H7 (cell line): Measurements from ENCODE around the gene ADARB2. TPM values are rescaled to one million over a fixed set of nuclear protein-coding genes. Genes with fewer than 3 reads are reported as not detected.
"Not testable (repeated sequence)": the region's sequence is repeated elsewhere in the genome, so short reads cannot be mapped to it uniquely, and the experiment has no call there.

Experiments used
- DNase-seq: peaks from one replicate; pipeline ENCODE4 v3.0.0; 2012
- H3K27me3 ChIP-seq: 2 replicates; pipeline ENCODE4 v1.6.0; 2011; ENCODE audit warnings: mild to moderate bottlenecking, low read length; ENCODE audit not compliant: control insufficient read depth, insufficient read depth
- H3K36me3 ChIP-seq: replicated peaks from 2 replicates; pipeline ENCODE4 v1.5.1; 2011; ENCODE audit warnings: low read length; ENCODE audit not compliant: control insufficient read depth, insufficient read depth
- H3K4me3 ChIP-seq: 2 replicates; pipeline ENCODE4 v1.5.1; 2011; ENCODE audit warnings: low read depth, mild to moderate bottlenecking, control low read depth, low read length, moderate library complexity; ENCODE audit not compliant: insufficient read depth
- total RNA-seq: library from RNA; depleted of rRNA; stranded (reverse); fragments of >200 nt; shearing (Covaris generic); gene quantifications from 2 replicates; pipeline ENCODE4 v1.2.3, GENCODE V29; 2014

ADARB2 gene
- total RNA-seq, 1 experiment from 2014 or later, result 1.5 TPM

DNA sequence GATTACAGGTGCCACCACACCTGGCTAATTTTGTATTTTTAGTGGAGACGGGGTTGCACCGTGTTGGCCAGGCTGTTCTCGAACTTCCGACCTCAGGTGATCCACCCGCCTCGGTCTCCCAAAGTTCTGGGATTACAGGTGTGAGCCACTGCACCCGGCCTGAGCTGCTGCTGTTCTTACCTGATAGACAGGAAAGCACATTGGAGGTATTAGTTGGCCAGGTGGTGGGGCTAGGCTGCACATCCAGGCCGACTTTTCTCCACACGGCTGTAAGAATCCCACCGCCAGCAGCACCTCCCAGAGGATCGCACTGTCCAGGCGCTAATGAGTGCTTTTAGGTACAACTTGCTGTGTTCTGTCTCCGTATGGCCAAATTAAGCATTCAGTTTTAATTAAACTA lies 568.6 kb downstream of the ADARB2 start:
- H3K27me3 ChIP-seq, result no peaks in the 10 kb centered on the region
- DNase-seq, result peak; percentile 75
- no peak overlapping the region for H3K4me3 ChIP-seq
- H3K36me3 ChIP-seq, result no peaks in the 10 kb centered on the region

DNA sequence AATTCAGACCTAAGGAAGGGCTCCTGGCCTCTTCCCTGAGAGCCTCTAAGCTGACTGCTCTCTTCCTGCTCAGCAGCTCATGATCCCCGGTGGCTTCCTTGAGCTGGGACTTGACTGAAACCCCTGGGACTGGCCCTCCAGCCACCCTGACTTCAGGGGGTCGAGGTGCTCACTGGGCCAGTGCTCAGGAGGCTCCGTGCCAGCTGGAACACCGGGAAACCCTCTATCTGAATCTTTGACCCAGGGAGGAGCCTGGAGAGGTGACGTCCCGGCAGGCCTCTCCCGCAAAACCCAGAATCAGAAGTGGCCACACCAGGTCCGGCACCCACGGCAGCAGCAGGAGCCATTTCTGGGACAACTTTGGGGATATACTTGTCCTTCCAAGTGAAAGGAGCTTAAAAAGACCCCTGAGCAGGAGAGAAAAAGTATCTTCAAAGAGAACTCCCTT lies 570.5 kb downstream of the ADARB2 start:
- no peak overlapping the region for H3K4me3 ChIP-seq
- no peaks in the 10 kb centered on the region for H3K27me3 ChIP-seq
- no peaks in the 10 kb centered on the region for H3K36me3 ChIP-seq
- DNase-seq, result no peak

DNA sequence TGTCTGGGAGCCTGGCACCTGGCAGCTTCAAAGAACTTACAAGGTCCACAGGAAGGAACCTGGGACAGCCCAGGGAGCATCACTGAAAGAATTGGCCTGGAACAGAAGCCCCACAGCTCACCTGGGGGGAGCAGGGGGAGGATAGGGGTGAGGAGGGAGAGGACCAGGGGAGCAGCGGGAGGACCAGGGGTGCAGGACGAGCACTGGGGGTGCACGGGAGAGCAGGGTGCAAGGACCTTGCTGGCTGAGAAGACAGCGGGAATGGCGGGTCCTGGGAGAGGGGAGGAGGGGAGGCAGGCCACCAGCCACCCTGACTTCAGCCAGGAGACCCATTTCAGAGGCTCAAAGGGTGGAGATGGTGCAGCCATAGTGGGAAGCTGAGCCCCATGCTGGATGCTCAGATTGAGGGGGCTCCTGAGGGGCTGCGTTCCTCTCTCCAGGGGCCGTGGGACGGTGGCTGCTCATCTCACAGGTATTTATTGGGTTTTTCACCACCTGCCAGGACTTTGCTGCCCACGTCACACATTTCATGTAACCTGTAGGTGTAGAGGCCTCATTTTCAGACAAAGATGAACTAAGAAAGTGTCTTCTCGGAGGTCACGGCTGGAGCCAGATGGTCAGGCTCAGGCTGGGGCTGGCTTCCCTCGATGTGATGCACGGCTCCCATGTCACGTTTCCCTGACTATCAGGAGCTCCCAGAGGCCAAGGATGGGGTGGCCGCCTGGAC lies 571.1 kb downstream of the ADARB2 start:
- Histone ChIP-seq H3K27me3 (no peaks in the 10 kb centered on the region), H3K4me3 (no peak overlapping the region), H3K36me3 (no peaks in the 10 kb centered on the region)
- DNase-seq, result no peak

DNA sequence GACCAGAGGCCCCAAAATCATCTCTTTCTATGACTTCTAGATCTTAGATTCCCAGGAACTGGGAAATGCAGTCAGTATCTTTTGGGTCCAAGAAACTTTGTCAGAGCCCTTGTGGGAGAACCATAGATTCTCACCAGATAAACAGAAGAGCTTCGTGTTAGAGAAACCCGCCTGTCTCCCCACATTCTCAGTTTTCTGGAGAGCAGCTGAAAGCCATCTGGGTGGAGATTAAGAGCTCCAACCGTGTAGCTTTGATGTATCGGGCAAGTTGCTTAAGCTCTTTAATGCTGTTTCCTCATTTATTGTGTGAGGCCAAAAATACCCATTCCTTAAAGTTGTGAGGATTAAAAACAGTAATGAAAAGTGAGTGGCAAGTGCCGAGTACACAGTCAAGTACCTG lies 573.5 kb downstream of the ADARB2 start:
- Histone ChIP-seq H3K36me3 (no peaks in the 10 kb centered on the region), H3K27me3 (no peaks in the 10 kb centered on the region), H3K4me3 (no peak overlapping the region)
- no peak for DNase-seq

DNA sequence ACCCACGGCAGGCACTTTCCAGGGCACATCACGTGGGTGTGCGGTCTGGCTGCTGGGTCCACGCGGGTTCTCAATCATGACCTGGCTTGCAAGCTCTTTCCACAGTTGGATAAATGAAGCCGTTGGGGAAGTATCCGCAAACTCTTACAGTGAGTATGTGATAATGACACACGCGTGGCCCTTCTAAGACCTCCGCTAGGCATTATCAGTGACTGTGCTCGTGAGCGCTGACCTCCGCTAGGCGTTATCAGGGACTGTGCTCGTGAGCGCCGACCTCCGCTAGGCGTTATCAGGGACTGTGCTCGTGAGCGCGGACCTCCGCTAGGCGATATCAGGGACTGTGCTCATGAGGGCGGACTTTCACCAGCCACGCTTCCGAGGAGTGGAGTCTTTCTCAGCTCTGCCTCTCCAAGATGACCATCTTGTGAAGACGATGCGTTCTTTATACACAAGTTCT lies 574.1 kb downstream of the ADARB2 start:
- Histone ChIP-seq H3K27me3 (no peaks in the 10 kb centered on the region), H3K4me3 (no peak overlapping the region), H3K36me3 (no peaks in the 10 kb centered on the region)
- DNase-seq, result no peak

DNA sequence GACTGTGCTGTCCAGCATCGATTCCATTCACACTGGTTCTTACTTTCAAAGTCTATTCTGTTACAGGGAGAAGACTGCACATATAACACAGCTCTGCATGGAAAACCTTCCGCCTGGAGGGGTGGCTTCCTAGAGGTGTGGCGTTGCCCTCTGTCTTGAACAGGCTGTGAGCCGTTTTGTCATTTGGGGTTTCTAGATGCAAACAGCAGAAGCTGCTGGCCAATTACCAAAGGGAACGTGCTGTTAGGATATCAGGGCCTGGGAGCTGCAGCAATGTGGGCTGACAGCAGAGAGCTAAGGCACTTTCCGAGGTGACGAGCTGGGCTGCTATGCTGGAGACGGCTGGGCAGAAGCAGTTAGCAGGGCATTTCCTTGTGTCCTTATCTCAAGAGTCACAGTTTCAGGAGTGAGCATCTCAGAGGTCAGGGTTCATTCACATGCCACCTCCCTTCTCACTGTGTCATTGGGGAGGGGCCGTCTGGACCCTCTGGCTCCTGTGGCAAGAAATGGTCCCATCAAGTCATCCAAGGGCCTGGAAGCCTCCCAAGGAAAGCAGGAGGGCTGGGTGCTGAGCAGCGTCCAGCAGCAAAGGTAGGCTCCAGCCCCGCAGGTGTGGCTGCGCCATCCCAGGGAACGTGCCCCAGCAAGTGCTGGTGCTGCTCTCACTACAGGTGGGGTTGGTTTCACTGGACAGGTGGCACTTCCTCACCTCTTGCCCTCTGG lies 574.7 kb downstream of the ADARB2 start:
- Histone ChIP-seq H3K4me3 (no peak overlapping the region), H3K36me3 (no peaks in the 10 kb centered on the region), H3K27me3 (no peaks in the 10 kb centered on the region)
- no peak for DNase-seq

DNA sequence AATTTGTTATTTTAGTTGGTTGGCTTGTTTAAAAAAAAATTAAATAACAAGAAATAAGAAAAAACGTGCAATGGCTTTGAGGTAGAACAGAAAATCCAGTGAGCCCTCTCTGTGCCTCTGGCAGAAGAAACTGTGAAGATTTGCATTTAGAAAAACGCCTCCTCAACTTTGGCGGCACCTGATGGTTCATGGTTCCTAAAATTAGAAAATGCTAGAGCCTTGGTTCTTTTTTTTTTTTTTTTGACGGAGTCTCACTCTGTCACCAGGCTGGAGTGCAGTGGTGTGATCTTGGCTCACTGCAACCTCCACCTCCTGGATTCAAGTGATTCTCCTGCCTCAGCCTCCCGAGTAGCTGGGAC lies 576.0 kb downstream of the ADARB2 start:
- DNase-seq, H3K36me3 ChIP-seq, H3K27me3 ChIP-seq, H3K4me3 ChIP-seq: not testable (repeated sequence)

DNA sequence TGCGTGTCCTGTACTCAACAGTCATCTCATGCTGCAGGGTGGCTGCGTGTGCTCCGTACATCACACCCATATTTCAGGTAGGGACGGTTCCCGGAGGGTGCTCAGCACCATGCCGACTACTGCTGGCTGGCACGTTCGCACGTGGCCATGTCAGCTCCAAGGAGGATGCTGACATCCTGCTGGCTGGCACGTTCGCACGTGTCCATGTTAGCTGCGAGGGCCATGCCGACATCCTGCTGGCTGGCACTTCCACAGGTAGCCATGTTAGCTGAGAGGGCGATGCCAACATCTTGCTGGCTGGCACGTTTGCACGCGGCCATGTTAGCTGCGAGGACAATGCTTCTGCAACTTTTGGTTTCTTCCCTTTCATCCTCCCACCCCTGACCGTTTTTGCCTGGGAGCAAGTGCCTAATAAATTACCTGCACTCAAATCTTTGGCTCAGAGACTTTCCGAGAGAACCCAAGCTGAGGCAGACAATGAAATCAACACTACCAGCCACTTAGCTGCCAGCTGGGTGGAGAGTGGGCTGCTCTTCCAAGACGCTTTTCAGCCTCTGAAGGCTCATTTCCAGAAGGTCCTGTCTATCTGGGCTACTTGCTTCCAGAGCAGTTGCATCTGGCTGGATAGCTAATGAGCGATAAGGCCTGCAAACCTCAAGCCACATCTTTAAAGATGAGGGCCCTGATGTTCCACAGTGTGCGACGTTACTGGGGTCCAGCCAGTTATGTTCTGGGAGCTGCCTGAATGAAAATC lies 576.6 kb downstream of the ADARB2 start:
- no peaks in the 10 kb centered on the region for H3K27me3 ChIP-seq
- no peak overlapping the region for H3K4me3 ChIP-seq
- H3K36me3 ChIP-seq, result no peaks in the 10 kb centered on the region
- peak; percentile 17 for DNase-seq

DNA sequence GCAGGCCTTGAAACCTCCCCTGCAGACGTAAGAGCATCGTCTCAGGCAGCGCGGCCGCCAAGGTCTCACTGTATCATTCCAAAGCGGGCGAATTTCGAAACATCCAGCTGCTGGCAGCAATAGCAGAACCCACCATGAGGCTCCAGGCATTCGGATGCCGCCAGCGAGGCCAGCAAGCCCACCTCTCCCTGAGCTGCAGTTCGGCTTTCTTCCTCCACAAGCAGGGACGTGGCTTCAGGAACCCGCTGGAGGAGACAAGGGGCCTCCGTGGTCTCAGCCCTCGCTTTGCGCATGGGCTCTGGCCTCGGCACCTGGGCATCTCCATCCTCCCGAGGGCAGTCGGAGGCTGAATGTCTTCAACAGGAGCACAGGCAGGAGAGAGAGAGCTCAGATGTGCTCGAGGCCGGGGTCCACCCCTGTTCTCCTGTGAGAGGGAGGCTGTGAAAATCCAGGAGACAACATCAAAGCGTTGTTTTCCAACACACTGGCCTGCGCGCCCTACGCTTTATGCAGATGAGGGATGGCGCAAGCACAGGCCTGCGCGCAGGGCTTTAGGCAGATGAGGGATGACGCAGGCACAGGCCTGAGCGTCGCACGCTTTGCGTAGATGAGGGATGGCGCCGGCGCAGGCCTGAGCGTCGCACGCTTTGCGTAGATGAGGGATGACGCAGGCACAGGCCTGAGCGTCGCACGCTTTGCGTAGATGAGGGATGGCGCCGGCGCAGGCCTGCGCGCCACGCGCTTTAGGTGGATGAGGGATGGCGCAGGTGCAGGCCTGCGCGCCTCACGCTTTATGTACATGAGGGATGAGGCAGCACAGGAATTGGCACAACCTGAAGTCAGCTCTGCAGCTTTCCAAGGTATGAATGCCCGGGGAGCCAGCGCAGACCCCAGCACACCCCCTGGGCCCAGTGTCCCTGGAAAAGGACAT lies 577.9 kb downstream of the ADARB2 start:
- Histone ChIP-seq H3K36me3 (no peaks in the 10 kb centered on the region), H3K27me3 (no peaks in the 10 kb centered on the region), H3K4me3 (no peak overlapping the region)
- peak; percentile 62 for DNase-seq

DNA sequence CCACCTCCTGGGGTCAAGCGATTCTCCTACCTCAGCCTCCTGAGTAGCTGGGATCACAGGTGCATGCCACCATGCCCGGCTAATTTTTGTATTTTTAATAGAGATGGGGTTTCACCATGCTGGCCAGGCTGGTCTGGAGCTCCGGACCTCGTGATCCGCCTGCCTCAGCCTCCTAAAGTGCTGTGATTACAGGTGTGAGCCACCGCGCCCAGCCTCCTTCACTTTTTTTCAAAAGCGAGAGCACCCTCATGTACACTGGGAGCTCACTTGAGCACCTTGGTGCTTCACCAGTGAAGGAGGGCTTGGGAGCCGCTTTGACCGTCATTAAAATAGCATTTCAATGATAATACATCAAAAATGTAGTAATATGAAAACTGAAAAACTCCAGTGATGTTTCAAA lies 578.8 kb downstream of the ADARB2 start:
- DNase-seq, H3K27me3 ChIP-seq, H3K4me3 ChIP-seq, H3K36me3 ChIP-seq: not testable (repeated sequence)

DNA sequence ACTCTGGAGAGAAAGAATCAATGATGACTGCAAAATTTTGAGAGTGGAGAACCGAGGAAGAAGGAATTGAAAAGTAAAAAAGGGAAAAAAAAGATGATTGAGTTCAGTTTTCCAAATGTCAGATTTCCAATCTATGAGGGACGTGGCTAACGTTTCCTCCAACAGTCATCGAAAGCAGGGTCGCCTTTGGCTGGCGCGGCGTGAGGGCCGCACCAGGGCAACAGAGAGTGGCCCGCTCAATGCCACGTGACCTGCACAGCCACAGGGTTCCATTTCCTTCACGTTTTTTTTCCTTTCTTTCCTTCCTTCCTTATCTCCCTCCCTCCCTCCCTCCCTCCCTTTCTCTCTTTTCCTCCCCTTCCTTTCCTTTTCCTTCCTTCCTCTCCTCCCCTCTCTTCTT lies 579.3 kb downstream of the ADARB2 start:
- H3K4me3 ChIP-seq, result no peak overlapping the region
- DNase-seq, result no peak
- H3K27me3 ChIP-seq, result no peaks in the 10 kb centered on the region
- H3K36me3 ChIP-seq, result no peaks in the 10 kb centered on the region

DNA sequence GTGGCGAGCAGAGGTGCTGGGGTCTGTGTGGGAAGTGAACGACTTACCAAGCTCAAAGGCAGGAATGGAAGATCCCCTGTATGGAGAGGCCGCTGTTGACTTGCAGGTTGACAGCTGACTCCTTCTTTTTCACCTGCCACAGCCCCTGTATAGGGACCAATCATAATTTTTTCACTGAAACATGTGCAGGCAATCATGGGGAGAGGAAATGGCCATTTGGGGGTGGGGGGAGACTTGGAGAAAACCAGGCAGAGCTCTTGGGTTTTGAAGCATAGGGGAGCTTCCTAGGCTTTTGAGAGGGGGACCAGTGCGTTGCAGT lies 579.8 kb downstream of the ADARB2 start:
- Histone ChIP-seq H3K36me3 (no peaks in the 10 kb centered on the region), H3K27me3 (no peaks in the 10 kb centered on the region), H3K4me3 (no peak overlapping the region)
- DNase-seq, result no peak

DNA sequence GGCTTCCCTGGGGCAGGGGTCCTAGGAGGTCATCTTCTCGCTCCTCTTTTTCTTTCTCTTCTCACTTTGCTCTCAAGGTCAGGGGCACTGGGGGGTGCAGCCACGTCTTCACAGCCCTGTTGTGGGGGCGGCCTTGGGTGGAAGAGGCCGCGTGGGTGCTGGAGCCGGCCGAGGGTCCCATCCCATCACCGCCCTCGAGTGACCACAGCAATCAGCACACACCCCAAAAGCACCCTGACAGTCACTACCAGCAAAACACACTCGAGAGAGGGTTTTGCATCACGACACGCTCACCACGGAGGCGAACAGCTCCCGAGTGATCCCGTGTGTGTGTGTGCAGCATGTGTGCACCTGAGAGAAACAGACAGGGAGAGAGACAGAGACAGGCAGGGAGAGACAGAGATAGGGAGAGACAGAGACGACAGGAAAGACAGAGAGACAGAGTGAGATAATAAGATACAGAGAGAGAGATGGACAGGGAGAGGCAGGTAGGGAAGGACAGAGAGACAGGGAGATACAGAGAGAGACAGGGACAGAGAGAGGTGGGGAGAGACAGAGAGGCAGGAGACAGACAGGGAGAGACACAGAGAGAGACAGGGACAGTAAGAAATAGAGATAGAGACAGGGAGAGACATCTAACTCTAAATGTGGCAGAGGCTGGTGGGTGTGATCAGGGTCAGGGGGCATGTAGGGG lies 580.3 kb downstream of the ADARB2 start:
- no peak for DNase-seq

DNA sequence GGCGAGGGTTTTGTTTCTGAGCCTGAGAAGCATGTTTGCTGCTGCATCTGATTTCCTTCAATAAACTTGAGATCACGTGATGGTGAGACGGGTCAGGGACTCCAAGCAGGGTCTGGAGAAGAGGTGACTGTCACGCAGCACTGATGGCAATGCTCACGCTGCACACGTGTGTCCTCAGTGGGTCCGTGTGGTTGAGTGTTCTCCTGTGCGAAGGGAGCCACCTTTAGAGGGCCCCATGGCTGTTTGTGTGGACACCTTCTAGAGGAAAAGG lies 580.8 kb downstream of the ADARB2 start:
- Histone ChIP-seq H3K27me3 (no peaks in the 10 kb centered on the region), H3K36me3 (no peaks in the 10 kb centered on the region), H3K4me3 (no peak overlapping the region)
- peak; percentile 43 for DNase-seq

More for the DNA sequence above, 580.3 kb downstream of the ADARB2 start:
- Histone ChIP-seq H3K27me3 (no peaks in the 10 kb centered on the region), H3K4me3 (no peak overlapping the region), H3K36me3 (no peaks in the 10 kb centered on the region)
